ENCODE measurements around the gene SRP19.

The SRP19 gene

GRCh38 chr5:112918136-112918535 is 57.0 kb downstream of the SRP19 start:
- H3K36me3 ChIP-seq (ENCODE audit: control insufficient read depth, insufficient read depth, low read length) = peaks cover 50% of the 10 kb centered on the region
- H3K27me3 ChIP-seq (ENCODE audit: control insufficient read depth, insufficient read depth, low read length) = peaks cover 7% of the 10 kb centered on the region
- peaks cover 8% of the 10 kb centered on the region for H3K4me1 ChIP-seq (ENCODE audit: control insufficient read depth, insufficient read depth, low read length)
- no peak overlapping the region for H3K27ac ChIP-seq (ENCODE audit: low read depth, low read length)
- H3K4me3 ChIP-seq (ENCODE audit: low read depth, low read length) = no peak overlapping the region
- H3K9me3 ChIP-seq (ENCODE audit: control insufficient read depth, insufficient read depth, low read length) = no peaks in the 10 kb centered on the region
- H3K9ac ChIP-seq (ENCODE audit: low read depth, low read length) = no peak overlapping the region

GRCh38 chr5:112918679-112919078 is 57.6 kb downstream of the SRP19 start:
- H3K9ac ChIP-seq (ENCODE audit: low read depth, low read length) = no peak overlapping the region
- H3K27me3 ChIP-seq (ENCODE audit: control insufficient read depth, insufficient read depth, low read length) = peaks cover 11% of the 10 kb centered on the region
- no peak overlapping the region for H3K27ac ChIP-seq (ENCODE audit: low read depth, low read length)
- peaks cover 50% of the 10 kb centered on the region for H3K36me3 ChIP-seq (ENCODE audit: control insufficient read depth, insufficient read depth, low read length)
- no peak overlapping the region for H3K4me3 ChIP-seq (ENCODE audit: low read depth, low read length)
- H3K4me1 ChIP-seq (ENCODE audit: control insufficient read depth, insufficient read depth, low read length) = peaks cover 8% of the 10 kb centered on the region
- no peaks in the 10 kb centered on the region for H3K9me3 ChIP-seq (ENCODE audit: control insufficient read depth, insufficient read depth, low read length)
